NCI-H82 (cell line): Measurements from ENCODE around the gene PIGC.
"Not testable (repeated sequence)": the region's sequence is repeated elsewhere in the genome, so short reads cannot be mapped to it uniquely, and the experiment has no call there.

Source experiments
- DNase-seq: peaks from one replicate; lab custom pipeline; 2025; lab: John Stamatoyannopoulos, UW

Gene PIGC

GRCh38 chr1:172466795-172467407, 23.0 kb upstream of the PIGC start:
- DNase-seq = no peak

DNA sequence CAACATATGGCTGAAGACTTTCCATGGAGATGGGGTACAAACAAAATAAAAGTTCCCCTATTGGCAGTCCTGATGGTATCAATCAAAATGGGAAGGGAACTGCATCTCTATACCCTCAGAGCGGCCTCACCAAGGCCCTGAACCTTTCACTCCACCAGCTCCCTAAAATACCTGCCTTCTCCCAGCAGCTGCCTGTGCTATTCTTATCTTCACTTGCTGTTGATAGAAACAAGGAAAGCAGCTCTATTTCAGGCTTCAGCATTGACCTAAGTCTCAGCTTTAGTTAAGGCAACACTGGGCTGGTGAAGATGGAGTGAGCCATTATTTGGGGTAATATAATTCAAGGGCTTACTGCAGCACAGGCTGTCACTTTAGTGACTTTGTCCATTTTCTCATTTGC, 21.7 kb upstream of the PIGC start:
- DNase-seq = no peak

DNA sequence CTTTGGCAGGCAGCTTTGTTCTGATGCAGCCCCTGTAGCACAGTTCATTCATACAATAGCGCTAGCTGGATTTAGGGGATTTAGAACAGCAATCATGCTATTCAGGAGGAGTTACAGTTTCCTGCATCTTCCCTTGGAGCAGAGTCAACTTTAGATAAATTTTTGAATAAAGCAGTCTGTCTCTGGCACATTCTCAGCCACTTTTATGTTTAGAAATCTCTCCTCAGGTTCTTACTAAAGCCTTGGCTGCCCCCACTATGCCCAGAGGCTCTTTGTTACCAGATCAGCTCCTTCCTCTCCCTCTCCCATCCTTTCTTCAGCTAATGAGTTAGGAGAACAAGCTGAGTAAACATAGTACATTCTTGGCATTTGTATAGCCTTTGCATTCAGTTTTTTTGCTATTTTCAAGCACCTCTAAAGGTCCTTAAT, 17.0 kb upstream of the PIGC start:
- no peak for DNase-seq

- DNase-seq = no peak
Observed at GRCh38 chr1:172460177-172460576, 16.3 kb upstream of the PIGC start.

DNA sequence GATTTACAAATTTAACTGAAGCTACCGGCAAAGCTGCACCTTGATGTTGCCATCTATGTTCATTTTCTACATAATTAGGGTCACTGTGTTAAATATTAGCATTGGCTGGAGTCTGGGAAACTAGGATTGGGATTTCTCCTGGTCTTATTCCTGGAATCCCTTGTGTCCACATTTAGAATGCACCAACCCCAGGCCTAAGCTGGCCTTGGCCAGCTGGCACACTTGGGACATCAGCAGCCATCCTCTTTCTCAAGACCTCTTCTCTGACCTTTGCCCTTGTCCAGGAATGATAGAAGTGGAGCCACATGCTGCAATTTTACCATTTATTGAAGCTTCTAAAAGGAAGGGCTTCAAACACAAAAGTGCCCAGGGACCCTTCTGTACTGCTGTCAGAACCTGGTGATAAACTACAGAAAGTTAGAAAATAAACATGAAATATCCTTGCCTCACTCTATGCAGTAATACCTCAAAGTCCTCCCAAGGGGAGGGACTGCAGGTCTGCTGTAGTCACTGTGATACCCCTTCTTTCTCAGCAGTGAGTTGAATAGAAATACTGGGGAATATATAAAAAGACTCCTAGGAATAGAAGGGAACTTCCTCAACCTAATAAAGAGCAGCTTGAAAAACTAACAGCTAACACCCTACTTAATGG, 13.7 kb upstream of the PIGC start:
- DNase-seq = no peak

DNA sequence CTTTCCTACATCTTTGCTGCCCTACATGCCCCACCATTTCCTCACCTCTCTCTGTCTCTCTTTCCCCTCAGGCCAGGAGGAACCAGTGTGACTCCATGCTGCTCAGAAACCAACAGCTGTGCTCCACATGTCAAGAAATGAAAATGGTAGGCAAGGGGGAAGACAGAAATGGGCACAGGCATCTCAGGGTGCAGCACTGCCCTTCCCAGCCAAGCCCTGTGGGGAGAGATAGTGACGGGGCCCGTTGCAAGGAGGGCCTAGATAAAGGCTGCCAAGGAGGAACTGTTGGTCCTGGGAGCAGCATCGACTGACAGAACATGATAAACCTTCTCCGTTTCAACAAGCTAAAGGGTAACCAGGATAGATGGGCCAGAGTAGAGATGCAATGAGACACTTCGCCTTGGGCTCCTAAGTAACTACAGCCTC, 12.5 kb upstream of the PIGC start:
- no peak for DNase-seq

- no peak for DNase-seq
Observed at GRCh38 chr1:172455451-172455850, 11.6 kb upstream of the PIGC start.

- DNase-seq = no peak
Observed at GRCh38 chr1:172453607-172454006, 9.7 kb upstream of the PIGC start.

GRCh38 chr1:172453153-172453545, 9.3 kb upstream of the PIGC start:
- no peak for DNase-seq

DNA sequence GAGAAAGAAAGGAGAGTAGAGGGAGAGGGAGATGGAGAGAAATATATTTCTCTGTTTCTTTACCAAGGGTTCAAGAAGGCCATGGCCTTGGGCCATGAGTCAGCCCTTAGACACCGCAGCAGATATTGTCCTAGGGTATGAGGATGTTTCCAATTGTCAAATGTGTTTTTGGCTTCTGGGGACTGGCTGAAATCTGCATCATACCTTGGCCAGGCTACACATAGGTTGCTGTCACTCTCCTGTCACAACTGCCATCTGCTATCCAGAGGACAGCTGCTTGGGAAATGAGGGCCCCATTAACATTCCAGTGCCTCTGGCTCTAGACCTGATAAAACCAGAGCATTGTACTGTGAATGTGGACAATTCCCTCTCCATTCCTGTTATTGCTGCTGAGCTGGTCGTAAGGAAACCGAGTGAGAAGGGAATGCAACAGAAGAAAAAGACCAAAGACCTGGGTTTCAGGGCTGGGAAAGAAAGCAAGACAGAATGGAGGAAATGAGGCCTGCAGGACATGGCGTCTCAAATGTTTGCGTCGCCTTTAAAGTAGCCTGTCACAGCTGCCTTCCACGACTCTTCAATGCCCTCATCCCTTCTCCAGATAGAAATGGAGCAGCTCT, 8.8 kb upstream of the PIGC start:
- peak; percentile 23 for DNase-seq

- no peak for DNase-seq
Observed at GRCh38 chr1:172451002-172451443, 7.2 kb upstream of the PIGC start.

DNA sequence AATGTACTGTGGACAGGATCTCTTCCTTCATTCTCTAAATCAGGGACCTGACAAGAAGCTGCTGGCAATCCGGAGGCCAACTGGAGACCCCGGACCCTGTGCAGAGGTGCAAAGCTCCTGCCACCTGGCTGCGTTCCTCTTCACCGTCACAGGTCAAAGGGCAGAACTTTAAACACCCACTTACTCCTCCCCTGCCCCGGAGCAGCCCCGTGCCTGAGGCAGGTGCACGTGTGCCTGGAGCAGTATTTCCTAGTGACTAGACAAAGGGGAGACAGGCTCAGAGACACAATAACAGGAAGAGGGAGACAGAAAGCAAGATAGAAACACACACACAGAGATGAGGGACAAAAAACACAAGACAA, 6.6 kb upstream of the PIGC start:
- DNase-seq = no peak

DNA sequence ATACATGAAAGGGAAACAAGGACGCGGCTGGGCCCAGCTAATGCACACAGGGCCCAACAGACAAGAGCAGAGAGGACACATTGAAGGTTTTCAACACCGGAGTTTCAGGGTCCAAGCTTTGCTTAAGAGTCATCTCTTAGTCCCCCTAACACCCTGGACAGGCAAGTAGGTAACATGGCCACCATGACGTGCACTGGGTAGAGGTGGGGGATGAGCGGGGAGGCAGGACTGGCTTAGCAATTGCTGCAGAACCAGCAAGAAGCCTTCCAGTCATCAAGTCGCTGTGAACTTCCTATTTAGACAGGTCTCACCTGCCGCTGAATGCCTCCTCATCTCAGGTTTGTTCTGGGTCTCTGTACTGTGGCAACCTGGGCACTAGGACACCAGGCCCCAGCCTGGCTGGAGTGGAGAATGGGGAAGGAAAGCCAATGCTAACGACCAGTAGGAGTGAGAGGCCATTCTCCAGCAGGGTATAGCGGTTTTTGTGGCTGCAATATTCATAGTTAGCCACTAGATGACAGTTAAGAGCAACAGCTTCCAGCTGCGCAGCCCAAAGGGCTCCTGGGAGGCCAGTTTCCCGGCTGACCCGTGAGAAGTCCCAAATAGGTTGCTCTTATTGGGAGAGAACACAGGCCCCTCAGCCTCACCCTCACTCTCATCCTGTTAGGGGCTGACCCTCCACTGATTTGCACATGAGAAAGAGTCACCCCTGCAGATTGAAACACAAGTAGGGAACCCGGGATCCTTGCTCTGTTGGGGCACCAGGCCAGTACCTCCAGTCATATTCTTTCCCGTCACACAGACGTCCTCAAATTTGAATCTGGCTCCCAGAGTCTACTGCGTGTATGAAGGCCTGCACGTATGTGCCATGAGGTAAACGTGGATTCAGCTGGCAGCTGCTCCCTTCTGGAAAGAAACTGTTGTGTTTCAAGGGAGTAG, 6.0 kb upstream of the PIGC start:
- DNase-seq = peak; percentile 74

DNA sequence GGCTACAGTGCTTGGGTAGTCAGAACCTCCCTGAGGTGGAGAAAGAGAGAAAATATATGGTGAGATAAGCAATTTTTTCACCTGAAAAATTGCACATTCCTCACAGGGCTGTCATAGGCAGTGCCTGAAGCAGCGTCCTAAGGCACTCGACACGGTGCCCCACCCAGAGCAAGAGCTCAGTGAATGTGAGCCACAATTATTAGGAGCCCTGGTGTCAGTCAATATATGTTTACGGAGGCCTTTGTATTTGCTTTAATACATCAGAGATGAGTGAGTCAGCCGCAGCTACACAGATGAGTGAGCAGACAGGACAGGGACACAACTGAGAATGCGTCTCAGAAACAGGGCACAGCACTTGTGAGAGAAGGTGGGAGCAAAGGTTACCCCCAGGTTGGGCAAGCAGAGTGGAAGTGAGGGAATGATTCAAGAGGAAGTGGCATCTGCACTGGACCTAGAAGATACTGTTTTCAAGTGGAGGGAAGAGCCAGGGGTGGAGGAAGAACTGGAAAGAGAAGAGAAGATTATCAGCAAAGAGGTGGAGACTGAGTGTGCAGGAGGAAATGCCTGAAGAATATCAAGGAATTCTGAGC, 5.2 kb upstream of the PIGC start:
- DNase-seq = no peak

GRCh38 chr1:172447641-172448040, 3.8 kb upstream of the PIGC start:
- DNase-seq = no peak

- no peak for DNase-seq
Observed at GRCh38 chr1:172446547-172446946, 2.7 kb upstream of the PIGC start.

DNA sequence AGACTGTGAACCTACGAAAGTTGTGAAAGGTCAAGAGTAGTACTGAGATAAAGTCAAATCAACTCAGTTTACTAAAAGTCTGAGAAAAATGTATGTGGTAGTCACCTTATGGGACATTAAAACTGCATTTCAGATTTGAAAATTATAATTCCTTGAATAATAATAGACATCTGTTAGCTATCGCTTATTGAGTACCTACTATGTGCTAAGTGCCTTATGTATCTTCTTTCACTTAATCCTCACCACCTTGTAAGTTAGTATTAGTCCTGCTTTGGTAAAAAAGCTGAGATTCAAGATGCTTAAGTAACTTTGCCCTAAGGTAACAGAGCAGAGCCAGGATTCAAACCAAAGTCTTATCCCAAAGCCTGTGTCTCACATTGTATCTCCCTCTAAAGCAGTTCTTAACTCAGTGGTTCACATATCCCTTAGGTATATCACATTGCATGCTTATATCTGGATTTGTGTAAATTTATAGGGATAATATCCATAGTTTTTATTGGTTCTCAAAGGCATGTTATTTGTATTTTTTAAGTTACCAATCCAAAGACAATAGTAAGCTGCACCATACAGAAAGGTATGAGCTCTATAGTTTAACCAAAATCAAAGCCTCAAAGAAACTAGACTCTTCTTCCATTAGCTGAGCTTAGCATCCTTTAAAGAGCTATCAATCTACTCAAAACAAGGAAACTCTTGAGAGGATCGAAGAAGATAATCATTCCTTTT, 865 bp downstream of the PIGC start:
- no peak for DNase-seq

- no peak for DNase-seq
Observed at GRCh38 chr1:172442404-172442803, 1.5 kb downstream of the PIGC start.

DNA sequence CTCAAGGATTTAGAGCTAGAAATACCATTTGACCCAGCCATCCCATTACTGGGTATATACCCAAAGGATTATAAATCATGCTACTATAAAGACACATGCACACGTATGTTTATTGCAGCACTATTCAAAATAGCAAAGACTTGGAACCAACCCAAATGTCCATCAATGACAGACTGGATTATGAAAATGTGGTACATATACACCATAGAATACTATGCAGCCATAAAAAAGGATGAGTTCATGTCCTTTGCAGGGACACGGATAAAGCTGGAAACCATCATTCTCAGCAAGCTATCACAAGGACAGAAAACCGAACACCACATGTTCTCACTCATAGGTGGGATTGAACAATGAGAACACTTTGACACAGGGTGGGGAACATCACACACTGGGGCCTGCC, 6.7 kb downstream of the PIGC start:
- not testable (repeated sequence) for DNase-seq

- no peak for DNase-seq
Observed at GRCh38 chr1:172431721-172432192, 12.1 kb downstream of the PIGC start.

DNA sequence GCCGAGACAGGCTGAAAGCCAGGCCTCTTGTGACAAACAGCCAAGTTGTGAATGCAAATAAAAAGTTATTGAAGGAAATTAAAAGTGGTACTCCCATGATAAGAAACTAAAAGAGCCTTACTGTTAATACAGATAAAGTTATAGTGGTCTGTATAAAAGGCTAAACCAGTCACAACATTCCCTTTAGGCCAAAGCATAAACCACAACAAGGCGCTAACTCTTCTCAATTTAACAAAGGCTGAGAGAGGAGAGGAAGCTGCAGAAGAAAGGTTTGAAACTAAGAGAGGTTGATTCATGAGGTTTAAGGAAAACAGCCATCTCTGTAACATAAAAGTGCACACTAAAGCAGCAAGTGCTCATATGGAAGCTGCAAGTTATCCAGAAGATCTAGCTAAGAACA, 12.7 kb downstream of the PIGC start:
- no peak for DNase-seq
